ENCODE results near the gene RETN.

RETN gene, protein sequence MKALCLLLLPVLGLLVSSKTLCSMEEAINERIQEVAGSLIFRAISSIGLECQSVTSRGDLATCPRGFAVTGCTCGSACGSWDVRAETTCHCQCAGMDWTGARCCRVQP

DNA sequence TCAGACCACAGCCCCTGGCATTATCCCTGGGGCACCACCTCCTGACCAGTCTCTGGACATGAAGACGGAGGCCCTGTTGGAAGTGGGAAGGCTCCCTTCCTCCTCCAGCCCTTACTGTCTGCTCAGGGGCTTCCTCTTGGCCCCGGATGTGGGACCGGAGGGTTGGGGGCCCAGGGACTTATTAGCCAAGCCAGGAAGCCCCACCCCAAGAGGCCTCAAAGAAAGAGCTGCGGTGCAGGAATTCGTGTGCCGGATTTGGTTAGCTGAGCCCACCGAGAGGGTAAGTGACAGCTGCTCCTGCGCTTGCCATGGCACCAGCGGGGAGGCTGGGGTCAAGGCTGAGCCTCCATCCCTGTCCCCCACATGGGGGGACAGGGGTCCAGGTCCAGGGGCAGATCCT, at the start of gene RETN:
TSS of gene RETN (plus strand) at position 208 of the 400 bp plus-strand sequence. CDS start 278 bp downstream, outside the sequence.
- DNase-seq = no peak

DNA sequence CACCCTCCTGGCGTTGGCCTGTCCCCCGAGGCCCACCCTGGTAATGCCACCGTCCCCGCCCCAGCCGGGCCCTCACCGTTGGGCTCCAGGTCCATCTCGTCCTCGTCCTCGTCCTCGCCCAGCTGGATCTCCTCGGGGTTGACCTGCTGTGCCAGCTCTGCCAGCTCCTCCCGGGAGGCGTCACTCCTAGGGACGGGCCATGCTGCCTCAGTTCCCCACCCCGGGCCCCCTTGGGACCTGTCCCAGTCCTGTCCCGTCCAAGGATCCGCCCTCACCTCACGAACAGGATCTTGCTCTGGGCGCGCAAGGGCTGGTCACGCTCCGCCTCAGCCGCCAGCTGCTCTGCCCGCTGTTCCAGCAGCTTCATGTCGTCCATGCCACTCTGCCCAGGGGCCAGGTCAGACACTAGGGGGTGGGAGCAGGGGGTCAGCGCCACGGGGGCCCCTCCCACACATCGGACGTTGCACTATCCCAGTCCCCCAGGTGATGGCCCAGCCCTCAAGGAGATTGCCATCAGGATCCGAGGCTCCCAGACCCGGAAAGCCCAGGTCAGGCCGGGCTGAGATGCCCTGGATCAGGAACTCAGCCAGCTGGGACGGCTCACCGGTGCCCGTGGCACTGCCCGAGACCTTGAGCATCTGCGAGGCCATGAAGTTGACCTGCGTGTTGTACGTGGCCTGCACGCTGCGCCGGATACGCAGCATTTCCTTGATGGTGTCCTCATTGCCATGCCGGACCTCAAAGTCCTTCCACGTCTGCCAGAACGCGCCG, 49.0 kb upstream of the RETN start:
- no peak for DNase-seq

DNA sequence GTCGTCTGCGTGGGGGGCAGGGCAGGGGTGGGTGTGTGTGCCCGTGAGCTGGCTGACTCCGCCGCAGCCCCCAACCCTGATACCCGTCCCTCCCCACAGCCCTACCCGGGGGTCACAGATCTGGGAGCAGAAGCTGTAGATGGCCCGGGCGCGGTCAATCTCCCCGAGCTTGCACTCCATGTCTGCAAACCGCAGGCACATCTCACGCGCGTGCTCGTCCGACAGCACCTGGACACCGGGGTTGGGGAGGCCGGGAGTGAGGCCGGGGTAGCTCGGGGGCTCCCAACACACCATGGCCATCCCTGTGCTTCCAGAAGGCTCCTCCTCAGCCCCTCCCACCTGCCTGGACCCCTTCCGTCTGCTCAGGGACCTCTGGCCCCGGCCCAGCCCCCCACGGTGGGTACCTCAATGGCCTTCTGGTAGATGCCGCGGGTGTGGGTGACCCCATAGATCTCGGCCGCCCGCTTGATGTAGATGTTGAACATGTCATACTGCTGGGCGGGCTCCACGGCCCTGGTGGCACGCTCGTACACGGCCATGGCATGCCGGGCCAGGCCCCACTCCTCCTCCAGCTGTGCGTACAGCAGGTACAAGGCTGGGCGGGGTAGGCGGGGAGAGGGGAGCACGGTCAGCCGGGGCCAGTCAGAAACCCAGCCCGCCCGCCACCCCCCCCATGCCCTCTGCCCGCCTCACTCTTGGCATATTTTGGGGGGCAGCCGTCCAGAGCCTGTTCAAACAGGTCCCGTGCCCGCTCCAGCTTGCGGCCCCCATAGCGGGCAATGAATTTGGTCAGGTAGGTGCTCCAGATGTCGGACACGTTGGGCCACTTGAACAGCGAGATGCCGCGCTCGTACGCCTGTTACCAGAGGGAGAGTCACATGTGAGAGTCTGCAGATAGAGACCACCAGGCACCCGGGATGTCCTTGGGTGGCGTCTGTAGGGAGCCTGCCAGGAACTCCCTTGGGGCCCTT, 48.1 kb upstream of the RETN start:
- no peak for DNase-seq

DNA sequence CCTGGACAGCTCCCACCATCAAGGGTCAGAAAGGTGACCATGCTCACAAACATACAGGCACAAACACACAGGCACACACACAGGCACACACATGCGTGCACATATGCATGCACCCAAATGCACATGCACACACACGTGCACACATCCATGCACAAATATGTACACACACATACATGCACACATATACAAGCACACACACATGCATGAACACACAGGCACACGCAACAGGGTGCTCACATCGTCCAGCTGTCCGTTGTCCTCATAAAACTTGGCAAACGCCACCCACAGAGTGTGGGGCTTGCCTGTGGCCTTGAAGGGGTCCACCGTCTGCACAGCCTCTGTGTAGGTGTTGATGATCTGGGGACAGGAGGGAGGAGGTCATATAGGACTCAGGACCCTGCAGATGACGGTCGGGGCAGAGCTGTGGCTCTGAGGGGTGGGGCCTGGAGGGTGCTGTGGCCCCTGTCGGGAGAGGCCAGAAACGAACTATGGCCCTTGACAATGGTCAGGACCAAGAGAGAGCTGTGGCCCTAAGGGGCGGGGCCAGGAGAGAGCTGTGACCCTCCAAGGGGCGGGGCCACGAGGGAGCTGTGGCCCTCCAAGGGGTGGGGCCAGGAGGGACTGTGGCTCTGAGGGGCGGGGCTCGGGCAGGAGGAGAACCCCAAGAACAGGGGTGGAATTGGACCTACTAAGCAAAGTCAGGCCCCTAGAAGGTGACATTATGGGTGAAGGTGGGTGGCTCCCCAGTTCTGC, 45.7 kb upstream of the RETN start:
- DNase-seq = no peak

DNA sequence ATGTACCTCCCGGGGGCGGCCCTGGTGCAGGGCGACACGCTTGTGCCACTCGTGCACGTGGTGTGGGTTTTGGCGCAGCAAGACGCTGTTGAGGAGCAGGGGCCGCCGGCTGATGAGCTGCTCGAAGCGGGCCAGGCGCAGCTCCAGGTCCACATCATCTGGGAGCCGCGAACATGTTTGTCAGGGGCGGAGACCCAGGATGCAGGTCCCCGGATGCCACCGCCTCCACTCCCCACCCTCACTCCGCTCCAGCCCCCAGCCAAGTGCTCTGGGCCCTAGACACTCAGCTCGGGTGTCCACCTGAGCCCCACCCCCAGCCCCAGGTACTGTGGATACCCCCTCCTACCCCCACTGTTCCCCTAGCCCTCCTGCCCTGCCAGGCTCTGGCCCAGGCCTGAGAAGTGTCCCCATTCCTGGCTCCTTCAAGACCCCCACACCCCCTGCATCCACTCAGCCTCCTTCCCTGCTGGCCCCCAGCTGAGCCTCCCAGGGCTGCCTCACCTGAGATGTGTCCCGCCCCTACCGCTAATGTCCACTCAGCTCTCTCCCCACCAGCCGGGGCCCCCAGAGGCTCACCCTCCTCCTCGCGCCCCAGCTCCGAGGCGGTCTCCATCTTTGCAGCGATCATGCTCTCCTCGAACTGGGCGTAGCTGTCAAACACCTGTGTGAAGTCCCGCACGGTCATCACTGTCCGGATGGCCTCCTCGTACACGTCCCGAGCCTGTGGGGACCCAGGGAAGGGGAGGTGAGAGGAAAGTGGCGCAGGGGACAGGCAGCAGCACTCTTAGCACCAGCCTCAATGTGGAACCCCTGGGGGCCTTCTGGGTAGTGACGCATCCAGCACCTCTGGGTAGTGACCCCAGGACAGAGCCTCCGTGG, 44.9 kb upstream of the RETN start:
- DNase-seq = no peak

DNA sequence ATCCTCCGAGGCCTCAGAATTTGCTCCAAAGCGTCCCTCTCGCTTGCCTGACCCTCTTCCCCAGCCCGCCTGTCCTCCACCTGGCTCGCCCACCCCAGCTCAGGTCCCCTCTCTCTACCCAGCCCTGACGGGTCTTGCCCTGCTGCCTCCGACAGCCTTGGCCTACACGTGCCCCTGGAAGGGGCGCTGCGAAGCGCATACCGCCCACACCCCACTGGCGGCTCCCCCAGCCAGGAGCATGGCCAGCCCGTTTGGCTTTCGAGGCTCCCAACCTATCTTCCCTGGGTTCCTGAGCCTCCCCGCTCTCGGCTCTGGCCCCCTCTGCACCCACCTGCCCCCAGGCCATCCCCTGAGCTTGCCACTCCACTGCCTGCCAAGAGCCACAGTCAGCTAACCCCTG, 44.0 kb upstream of the RETN start:
- no peak for DNase-seq

DNA sequence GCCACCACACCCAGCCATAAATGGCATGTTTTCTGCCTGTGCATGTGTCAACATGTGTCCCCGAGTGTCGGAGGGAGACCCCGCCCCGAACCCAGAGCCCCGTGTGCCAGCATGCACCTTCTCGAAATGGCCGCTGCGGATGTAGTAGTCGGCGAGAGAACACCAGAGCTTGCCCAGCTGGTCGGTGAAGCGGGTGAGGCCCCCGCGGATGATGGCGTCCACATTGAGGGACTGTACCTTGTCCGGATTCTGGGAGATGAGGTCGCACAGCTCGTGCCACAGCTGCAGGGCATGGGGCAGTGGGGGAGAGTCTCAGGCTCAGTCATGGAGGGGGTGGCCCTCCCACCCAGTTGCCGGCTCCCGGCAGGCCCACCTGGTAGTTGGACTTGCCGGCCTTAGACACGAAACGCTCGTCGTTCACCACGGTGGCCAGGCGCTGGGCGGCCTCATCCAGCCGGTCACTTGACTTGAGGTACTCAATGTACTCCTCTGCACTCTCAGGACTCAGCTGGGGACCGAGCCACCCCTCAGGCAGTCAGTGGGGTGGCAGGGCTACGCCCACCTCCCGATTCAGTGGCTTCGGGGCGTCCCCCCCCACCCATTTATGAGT, 43.0 kb upstream of the RETN start:
- no peak for DNase-seq

DNA sequence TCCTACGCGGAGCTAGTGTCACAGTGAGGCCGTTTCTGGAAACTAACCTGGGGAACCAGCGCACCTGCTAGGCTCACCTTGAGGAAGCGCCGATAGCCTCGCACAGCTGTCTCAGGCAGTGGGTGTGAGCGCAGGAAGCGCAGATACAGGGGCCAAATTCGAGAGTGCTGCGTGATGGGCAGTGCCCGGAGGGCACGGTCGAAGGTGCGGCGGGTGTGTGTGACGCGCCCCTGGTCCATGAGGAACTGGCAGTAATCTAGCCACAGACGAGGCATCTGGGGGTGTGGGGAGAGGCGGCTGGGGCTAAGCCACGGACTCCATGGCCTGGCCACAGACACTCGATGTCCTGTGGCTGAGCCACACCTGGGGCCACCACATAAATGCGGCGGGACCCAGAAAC, 41.7 kb upstream of the RETN start:
- DNase-seq = no peak

DNA sequence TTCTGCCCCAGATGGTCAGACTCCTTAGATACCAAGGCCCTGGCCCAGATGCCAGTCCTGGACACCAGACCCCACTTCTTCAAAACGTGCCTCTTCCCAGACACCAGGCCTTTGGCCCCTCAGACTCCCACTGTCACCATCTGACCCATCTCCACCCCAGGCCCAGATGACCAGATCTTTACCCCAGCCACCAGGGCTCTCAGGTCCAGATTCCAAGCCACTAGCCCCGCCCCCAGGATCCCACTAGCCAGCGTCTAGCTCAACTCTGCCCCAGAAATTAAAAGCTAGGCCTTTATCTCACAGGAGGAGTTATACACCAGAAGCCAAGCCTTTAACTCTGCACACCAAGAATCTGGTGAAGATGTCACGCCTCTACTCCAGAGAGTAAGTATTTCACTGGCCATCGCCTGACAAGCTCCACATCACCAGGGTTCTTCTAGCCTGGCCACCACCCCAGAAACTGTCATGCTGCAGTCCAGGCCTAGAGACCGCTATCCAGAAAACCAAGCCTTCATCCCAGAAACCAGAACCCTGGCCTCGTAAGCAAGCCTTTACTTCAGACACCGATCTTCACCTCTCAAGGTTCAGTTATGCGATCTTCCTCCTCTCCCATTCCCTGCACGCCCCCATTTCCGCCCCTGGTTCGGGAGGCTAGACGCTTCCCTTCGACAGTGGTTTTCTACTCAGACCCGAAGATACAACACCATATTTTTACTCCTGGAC, 40.1 kb upstream of the RETN start:
- DNase-seq = no peak

DNA sequence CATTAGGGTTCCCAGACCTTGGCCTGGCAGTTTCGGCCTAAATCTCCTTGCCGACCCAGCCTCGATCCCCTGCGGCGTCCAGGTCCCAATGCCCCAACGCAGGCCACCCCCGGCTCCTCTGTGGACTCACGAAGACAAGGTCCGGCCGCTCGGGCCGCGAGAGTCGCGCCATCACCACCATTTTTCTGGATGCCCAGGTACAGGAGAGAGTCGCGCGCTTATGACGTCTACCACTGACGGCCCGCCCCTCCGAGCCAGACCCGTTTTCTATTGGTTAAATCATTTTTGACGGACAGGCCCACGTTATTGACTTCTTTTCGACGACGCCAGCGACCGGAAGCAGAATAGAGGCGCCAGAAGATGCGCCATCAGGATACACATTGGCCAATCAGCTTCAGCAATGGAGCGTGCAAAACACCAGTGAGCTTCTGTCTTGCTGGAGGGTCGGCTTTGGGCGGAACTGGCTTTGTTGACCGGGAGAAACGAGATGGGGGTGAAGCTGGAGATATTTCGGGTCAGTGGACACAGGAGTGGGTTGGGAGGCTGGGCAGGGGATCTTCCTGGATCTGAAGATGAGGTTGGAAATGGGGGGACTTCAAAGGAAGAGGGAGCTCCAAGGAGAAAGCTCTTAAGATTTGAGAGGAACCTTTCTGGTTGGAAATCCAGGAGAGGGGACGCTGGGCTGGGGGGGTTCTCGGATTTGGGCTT, 39.3 kb upstream of the RETN start, which contains the start of the genes PET100 and XAB2:
TSS of gene PET100 (plus strand) at position 447 of the 708 bp plus-strand sequence. CDS start at position 488, 41 bp downstream.
TSS of gene XAB2 (minus strand) at position 199 of the 708 bp plus-strand sequence. CDS start at position 181, 18 bp downstream.
- DNase-seq = peak; percentile 91 to 94

DNA sequence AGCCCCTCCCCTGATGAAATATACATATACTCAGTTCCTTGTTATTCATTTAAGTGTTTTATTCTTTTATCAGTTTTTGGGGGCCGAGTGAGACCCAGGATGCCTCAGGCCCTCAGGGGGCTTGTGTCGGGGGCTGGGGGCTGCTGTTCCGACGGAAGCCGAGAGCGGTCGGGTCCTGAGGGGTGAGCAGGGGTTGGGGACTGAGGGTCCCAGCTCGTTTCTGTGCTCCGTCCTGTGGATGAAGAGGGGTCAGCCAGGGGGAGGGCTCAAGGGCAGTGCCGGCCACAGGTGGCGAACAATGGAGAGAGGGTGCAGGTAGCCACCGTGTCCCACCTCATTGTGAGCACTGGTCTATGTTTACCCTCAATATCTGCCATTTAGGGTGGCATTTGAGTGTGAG, 37.3 kb upstream of the RETN start:
- DNase-seq = no peak

DNA sequence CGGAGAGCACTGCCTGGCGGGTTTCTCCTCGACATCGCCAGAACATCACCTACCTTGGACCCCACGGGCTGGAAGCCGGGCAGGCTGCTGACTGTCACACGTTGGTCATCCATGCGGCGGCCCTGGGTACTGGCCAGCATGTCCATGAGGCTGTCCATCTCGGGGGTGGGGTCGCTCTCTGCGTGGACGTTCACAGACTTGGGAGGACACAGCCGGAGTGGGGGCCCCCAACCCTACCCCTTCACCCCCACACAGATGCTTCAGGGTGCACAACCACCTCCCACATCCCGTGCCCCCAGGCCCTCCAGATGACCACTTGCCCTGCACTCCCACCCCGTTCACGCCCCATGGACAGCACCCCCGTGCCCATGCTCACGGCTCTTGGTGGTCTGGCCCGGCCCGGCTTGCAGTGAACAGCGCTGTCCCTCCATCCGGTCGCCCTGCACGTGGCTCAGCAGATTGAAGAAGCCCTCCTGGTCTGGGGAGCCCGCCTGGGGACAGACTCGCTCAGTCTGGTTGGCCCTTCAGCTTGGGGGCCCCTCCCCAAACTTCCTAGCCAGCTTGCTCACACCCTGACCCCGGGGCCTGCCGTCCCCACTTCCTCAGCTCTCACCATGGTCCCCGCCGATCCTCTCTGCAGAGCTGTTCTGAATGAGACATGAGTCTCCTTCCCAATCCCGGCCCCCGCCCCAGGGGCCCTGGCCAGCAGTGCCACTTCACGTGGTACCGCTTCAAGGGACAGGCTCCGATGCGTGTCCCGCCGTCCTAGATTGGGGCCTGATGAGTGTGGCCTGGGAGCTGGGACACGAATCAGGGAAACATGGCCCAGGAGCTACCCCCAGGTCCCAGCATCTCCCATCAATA, 36.3 kb upstream of the RETN start:
- DNase-seq = no peak

DNA sequence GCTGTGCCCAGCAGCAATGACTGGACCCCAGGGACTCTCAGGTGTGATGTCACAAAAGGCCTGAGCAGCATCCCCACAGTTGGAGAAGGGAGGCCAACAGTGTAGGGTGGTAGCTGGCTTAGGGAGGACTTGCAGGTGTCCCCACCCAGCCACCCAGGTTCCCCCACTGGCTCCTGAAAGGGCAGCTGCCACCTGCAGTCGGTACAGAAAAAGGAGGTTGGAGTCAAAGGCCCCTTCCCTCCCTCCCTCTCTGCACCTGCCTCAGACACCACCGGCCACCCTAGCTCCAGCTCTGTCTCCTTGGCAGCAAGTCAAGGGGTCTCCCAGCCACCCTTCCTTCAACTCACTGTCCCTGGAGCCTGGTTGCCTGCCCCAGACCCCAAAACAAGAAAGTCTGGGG, 35.2 kb upstream of the RETN start, which contains the start of gene PCP2:
TSS of gene PCP2 (minus strand) at position 22 of the 400 bp plus-strand sequence. CDS start 262 bp downstream, outside the sequence.
- DNase-seq = no peak

DNA sequence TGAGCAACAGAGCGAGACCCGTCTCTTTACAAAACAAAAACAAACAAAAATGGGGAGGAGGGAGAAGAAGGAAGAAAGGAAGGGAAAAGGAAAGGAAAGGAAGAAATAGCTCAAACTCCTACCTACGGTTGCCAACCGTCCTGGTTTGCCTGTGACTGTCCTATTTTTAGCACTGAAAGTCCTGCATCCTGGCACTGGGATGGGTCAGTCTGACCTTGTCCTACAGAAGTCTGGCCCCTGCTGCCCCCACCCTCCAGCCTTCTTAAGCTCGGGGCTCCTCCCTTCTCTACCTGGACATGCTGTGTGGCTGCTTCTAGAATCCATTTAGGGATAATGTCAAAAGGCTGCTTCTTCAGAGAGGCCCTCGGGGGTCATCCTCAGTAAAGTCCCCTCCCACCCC, 33.2 kb upstream of the RETN start:
- DNase-seq = no peak

DNA sequence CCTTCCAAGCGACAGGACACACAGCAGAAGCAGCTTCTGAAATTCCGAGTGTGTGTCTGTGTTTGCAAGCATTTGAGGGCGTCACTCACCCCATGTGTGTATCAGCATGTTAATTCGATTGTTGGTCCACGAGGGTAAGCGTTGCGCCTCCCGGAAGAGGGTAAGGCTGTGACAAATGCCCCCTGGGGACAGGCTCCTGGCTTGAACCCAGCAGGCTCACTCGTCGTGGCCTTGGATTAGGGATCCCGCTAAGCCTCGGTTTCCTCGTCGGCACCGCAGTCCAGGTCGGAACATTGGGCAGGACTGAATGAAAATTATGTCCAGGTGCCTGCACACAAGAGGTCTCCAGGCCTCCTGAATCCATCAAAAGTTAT, 32.5 kb upstream of the RETN start:
- no peak for DNase-seq

DNA sequence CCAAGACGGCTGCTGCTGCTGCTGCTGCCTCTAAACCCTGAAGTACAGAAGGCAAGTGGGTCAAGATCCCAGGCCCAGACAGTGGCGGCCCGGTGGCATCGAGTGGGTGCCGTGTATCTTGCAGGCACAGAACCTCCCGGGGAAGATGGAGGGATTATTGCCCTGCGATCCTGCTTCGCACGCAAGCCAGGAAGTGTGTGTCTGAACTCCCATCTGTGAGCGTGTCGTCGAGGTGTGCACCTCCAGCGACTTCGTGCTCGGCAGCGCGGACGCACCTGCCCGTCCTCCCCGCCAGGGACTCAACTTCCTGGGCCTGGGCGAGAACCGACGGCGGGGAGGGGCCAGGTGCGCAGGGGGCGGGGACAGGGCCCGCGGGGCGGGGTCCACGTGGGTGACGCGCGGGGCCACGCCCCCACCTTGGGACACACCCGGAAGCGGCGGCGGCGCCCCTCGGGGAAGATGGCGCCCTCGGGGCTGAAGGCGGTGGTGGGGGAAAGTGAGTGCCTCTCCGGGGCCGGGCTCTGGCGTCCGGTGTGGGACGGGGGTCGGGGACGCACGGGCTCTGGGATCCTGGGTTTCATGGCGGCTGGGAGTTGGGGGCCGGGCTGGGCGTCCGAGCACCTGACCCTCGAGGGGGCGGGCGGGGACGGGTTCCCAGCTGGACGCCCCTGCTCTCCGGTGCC, 32.0 kb upstream of the RETN start, which contains the start of gene STXBP2:
TSS of gene STXBP2 (plus strand) at position 420 of the 683 bp plus-strand sequence. CDS start at position 460, 40 bp downstream.
- peak; percentile 31 to 76 for DNase-seq

DNA sequence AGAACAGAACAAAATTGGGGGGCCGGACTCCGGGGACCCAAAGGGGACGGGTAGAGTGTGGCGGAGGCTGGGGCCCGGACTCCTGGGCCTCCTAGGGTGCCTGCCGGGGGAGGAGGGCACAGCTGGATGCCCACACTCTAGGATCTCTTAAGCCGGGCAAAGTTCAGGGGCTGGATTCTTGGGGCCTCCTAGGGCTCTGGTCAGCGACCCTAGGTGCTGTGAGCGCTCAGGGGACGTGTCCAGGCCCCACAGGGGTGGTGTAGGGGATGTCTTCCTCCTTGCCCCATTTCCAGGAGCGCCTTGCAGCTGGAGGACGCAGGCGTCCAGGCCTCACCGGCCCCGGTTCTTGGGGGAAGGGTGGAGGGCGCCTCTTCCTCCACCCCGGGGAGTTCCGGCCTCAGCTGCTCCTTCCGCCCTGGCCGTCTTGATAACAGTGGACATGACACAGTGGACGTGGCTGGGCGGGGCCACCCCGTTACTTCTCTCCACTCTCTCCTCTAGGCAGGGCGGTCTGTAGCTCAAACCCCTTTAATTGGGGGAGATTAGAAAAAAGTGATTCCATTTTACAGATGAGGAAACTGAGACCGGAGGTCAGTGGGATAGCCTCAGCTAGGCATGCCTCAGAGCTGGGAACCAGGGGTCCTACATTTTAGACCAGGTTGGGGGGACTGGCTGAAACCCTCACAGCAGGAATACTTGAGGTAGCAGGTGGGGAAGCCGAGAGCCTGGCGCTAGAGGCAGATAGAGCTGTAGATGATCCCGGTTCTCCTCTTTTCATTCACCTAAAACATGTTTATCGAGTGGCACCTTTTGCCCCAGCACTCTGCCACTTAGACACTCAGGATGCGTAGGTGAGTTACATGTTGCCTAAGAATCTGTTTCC, 31.2 kb upstream of the RETN start:
- no peak for DNase-seq
